Stimulated activated CD4-positive, alpha-beta T cell treated with anti-CD3 and anti-CD28 coated beads, Interleukin-4, amount 100 ng/mL, for 48 hours (primary cell): ENCODE results near the gene KLHDC1.

Experiments used
- DNase-seq, 2 donors: peaks; one replicate each; pipeline ENCODE4 v3.0.0-alpha.2; 2020; ENCODE audit warnings: low read depth in 2 of 2

The KLHDC1 gene

GRCh38 chr14:49783394-49784014 lies 90.6 kb downstream of the KLHDC1 start:
- no peak for DNase-seq

GRCh38 chr14:49786315-49786714 lies 93.4 kb downstream of the KLHDC1 start:
- no peak for DNase-seq

GRCh38 chr14:49792618-49793017 lies 99.7 kb downstream of the KLHDC1 start:
- no peak for DNase-seq

GRCh38 chr14:49796025-49796424 lies 103.1 kb downstream of the KLHDC1 start:
- DNase-seq = no peak
